Measurements from ENCODE around the gene GLYATL1B. TPM values are rescaled to one million over a fixed set of nuclear protein-coding genes. Genes with fewer than 3 reads are reported as not detected.
"Not testable (repeated sequence)": the region's sequence is repeated elsewhere in the genome, so short reads cannot be mapped to it uniquely, and the experiment has no call there.

GLYATL1B gene
- total RNA-seq, 1 donor from 2014 or later: not detected

- Mint-ChIP-seq H3K27me3 (ENCODE audit: low read depth) (peaks cover 10% of the 10 kb centered on the region), H3K36me3 (ENCODE audit: low read depth) (no peaks in the 10 kb centered on the region), H3K4me3 (no peak overlapping the region), H3K9me3 (peaks cover 5% of the 10 kb centered on the region), H3K4me1 (no peaks in the 10 kb centered on the region), H3K27ac (ENCODE audit: unreplicated experiment) (no peak overlapping the region)
- no peak for DNase-seq (ENCODE audit: low read depth, low spot score)
- no peak for TF ChIP-seq CTCF (conservative IDR thresholded peaks at IDR 0.05)
Measured at GRCh38 chr11:59079086-59079485, 7.0 kb upstream of the GLYATL1B start.

- H3K4me1 Mint-ChIP-seq; H3K4me3 Mint-ChIP-seq; H3K9me3 Mint-ChIP-seq; H3K27ac Mint-ChIP-seq (ENCODE audit: unreplicated experiment); H3K36me3 Mint-ChIP-seq (ENCODE audit: low read depth); H3K27me3 Mint-ChIP-seq (ENCODE audit: low read depth); DNase-seq (ENCODE audit: low read depth, low spot score): not testable (repeated sequence)
Measured at GRCh38 chr11:59080421-59080820, 5.7 kb upstream of the GLYATL1B start.

GRCh38 chr11:59081430-59082020 lies 4.6 kb upstream of the GLYATL1B start:
- not testable (repeated sequence) for DNase-seq (ENCODE audit: low read depth, low spot score); H3K27ac Mint-ChIP-seq (ENCODE audit: unreplicated experiment); H3K4me1 Mint-ChIP-seq; H3K36me3 Mint-ChIP-seq (ENCODE audit: low read depth); H3K4me3 Mint-ChIP-seq; H3K9me3 Mint-ChIP-seq; H3K27me3 Mint-ChIP-seq (ENCODE audit: low read depth)

- Mint-ChIP-seq H3K27me3 (ENCODE audit: low read depth) (peaks cover 6% of the 10 kb centered on the region), H3K27ac (ENCODE audit: unreplicated experiment) (no peak overlapping the region), H3K4me1 (no peaks in the 10 kb centered on the region), H3K9me3 (no peaks in the 10 kb centered on the region), H3K36me3 (ENCODE audit: low read depth) (no peaks in the 10 kb centered on the region), H3K4me3 (no peak overlapping the region)
- no peak for DNase-seq (ENCODE audit: low read depth, low spot score)
- TF ChIP-seq CTCF (conservative IDR thresholded peaks at IDR 0.05): no peak
Measured at GRCh38 chr11:59088162-59088561, 2.1 kb downstream of the GLYATL1B start.

- H3K27me3 Mint-ChIP-seq (ENCODE audit: low read depth); H3K4me1 Mint-ChIP-seq; H3K36me3 Mint-ChIP-seq (ENCODE audit: low read depth); DNase-seq (ENCODE audit: low read depth, low spot score); H3K4me3 Mint-ChIP-seq; H3K27ac Mint-ChIP-seq (ENCODE audit: unreplicated experiment); H3K9me3 Mint-ChIP-seq: not testable (repeated sequence)
Measured at GRCh38 chr11:59093576-59093975, 7.5 kb downstream of the GLYATL1B start.

- not testable (repeated sequence) for DNase-seq (ENCODE audit: low read depth, low spot score); H3K36me3 Mint-ChIP-seq (ENCODE audit: low read depth); H3K27ac Mint-ChIP-seq (ENCODE audit: unreplicated experiment); H3K4me1 Mint-ChIP-seq; H3K4me3 Mint-ChIP-seq; H3K9me3 Mint-ChIP-seq
- H3K27me3 Mint-ChIP-seq (ENCODE audit: low read depth): peaks cover 20% of the 10 kb centered on the region
Measured at GRCh38 chr11:59095225-59095624, 9.1 kb downstream of the GLYATL1B start.

- H3K9me3 Mint-ChIP-seq; H3K4me1 Mint-ChIP-seq; H3K36me3 Mint-ChIP-seq (ENCODE audit: low read depth); DNase-seq (ENCODE audit: low read depth, low spot score); H3K27ac Mint-ChIP-seq (ENCODE audit: unreplicated experiment); H3K4me3 Mint-ChIP-seq: not testable (repeated sequence)
- peaks cover 28% of the 10 kb centered on the region for H3K27me3 Mint-ChIP-seq (ENCODE audit: low read depth)
Measured at GRCh38 chr11:59095972-59096575, 10.0 kb downstream of the GLYATL1B start.

- peak; percentile 72 for TF ChIP-seq CTCF (conservative IDR thresholded peaks at IDR 0.05)
- Mint-ChIP-seq H3K27ac (ENCODE audit: unreplicated experiment) (no peak overlapping the region), H3K4me3 (no peak overlapping the region), H3K4me1 (peaks cover 3% of the 10 kb centered on the region), H3K36me3 (ENCODE audit: low read depth) (no peaks in the 10 kb centered on the region), H3K9me3 (no peaks in the 10 kb centered on the region), H3K27me3 (ENCODE audit: low read depth) (peaks cover 35% of the 10 kb centered on the region)
- DNase-seq (ENCODE audit: low read depth, low spot score): peak; percentile 51
Measured at GRCh38 chr11:59097113-59097708, 11.1 kb downstream of the GLYATL1B start.

- not testable (repeated sequence) for H3K9me3 Mint-ChIP-seq; H3K4me3 Mint-ChIP-seq; H3K36me3 Mint-ChIP-seq (ENCODE audit: low read depth); DNase-seq (ENCODE audit: low read depth, low spot score); H3K27ac Mint-ChIP-seq (ENCODE audit: unreplicated experiment); H3K4me1 Mint-ChIP-seq
- H3K27me3 Mint-ChIP-seq (ENCODE audit: low read depth): peaks cover 35% of the 10 kb centered on the region
Measured at GRCh38 chr11:59097938-59098337, 11.8 kb downstream of the GLYATL1B start.

Measured in neural crest cell (in vitro differentiated cells).